Measurements from ENCODE around the gene GPNMB.
"Not testable (repeated sequence)": the region's sequence is repeated elsewhere in the genome, so short reads cannot be mapped to it uniquely, and the experiment has no call there.

The GPNMB gene

GRCh38 chr7:23246555-23246954 lies at the start of gene GPNMB:
Gene GPNMB (plus strand): TSS chr7:23246775. CDS start chr7:23246858, 83 bp downstream.
- H3K4me3 ChIP-seq (ENCODE audit: low read depth, low read length) = peak within 1 kb of the TSS; percentile 22
- in situ Hi-C loops (cut with HindIII; ENCODE audit: low sequenced_read_pairs) = no loop called here
- DNase-seq (ENCODE audit: low read depth) = peak; percentile 12
- TF ChIP-seq, protein P1, sequence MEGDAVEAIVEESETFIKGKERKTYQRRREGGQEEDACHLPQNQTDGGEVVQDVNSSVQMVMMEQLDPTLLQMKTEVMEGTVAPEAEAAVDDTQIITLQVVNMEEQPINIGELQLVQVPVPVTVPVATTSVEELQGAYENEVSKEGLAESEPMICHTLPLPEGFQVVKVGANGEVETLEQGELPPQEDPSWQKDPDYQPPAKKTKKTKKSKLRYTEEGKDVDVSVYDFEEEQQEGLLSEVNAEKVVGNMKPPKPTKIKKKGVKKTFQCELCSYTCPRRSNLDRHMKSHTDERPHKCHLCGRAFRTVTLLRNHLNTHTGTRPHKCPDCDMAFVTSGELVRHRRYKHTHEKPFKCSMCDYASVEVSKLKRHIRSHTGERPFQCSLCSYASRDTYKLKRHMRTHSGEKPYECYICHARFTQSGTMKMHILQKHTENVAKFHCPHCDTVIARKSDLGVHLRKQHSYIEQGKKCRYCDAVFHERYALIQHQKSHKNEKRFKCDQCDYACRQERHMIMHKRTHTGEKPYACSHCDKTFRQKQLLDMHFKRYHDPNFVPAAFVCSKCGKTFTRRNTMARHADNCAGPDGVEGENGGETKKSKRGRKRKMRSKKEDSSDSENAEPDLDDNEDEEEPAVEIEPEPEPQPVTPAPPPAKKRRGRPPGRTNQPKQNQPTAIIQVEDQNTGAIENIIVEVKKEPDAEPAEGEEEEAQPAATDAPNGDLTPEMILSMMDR (IDR thresholded peaks at IDR 0.05; ENCODE audit: low read depth, low read length, missing control alignments) = no peak

DNA sequence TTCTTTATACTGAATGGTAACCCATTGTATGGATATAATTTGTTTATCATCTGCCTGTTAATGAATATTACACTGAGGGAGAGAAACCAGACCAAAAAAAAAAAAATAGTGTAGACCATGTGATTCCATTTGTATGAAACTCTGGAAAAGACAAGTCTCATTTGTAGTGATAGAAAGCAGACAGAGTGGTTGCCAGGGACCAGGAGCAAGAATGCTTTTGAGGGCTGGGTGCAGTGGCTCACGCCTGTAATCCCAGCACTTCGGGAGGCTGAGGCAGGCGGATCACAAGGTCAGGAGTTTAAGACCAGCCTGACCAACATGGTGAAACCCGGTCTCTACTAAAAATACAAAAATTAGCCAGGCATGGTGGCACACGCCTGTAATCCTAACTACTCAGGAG lies 48.8 kb upstream of the GPNMB start:
- in situ Hi-C loops (cut with HindIII; ENCODE audit: low sequenced_read_pairs) = not testable (repeated sequence)

DNA sequence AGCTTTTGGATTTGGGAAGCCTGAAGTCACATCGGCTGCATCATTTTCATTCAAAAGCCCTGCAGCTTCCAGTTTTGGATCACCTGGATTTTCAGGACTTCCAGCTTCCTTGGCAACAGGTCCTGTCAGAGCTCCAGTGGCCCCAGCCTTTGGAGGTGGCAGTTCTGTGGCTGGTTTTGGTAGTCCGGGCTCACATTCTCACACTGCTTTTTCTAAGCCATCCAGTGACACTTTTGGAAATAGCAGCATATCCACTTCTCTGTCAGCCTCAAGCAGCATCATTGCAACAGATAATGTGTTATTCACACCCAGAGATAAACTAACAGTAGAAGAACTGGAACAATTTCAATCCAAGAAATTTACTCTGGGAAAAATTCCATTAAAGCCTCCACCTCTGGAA lies 46.2 kb upstream of the GPNMB start:
- DNase-seq (ENCODE audit: low read depth) = no peak

More for the DNA sequence above, 48.8 kb upstream of the GPNMB start:
- H3K4me3 ChIP-seq (ENCODE audit: low read depth, low read length); DNase-seq (ENCODE audit: low read depth): not testable (repeated sequence)

GRCh38 chr7:23204241-23204640 lies 42.3 kb upstream of the GPNMB start:
- no peak overlapping the region for H3K4me3 ChIP-seq (ENCODE audit: low read depth, low read length)
- TF ChIP-seq, protein P1 (IDR thresholded peaks at IDR 0.05; ENCODE audit: low read depth, low read length, missing control alignments) = no peak
- DNase-seq (ENCODE audit: low read depth) = no peak
- in situ Hi-C loops (cut with HindIII; ENCODE audit: low sequenced_read_pairs) = no loop called here

More for the DNA sequence above, 46.2 kb upstream of the GPNMB start:
- TF ChIP-seq, protein P1 (IDR thresholded peaks at IDR 0.05; ENCODE audit: low read depth, low read length, missing control alignments) = no peak
- in situ Hi-C loops (cut with HindIII; ENCODE audit: low sequenced_read_pairs) = no loop called here
- no peak overlapping the region for H3K4me3 ChIP-seq (ENCODE audit: low read depth, low read length)

- TF ChIP-seq, protein P1 (IDR thresholded peaks at IDR 0.05; ENCODE audit: low read depth, low read length, missing control alignments) = no peak
Measured at GRCh38 chr7:23205577-23205908, 41.0 kb upstream of the GPNMB start.

DNA sequence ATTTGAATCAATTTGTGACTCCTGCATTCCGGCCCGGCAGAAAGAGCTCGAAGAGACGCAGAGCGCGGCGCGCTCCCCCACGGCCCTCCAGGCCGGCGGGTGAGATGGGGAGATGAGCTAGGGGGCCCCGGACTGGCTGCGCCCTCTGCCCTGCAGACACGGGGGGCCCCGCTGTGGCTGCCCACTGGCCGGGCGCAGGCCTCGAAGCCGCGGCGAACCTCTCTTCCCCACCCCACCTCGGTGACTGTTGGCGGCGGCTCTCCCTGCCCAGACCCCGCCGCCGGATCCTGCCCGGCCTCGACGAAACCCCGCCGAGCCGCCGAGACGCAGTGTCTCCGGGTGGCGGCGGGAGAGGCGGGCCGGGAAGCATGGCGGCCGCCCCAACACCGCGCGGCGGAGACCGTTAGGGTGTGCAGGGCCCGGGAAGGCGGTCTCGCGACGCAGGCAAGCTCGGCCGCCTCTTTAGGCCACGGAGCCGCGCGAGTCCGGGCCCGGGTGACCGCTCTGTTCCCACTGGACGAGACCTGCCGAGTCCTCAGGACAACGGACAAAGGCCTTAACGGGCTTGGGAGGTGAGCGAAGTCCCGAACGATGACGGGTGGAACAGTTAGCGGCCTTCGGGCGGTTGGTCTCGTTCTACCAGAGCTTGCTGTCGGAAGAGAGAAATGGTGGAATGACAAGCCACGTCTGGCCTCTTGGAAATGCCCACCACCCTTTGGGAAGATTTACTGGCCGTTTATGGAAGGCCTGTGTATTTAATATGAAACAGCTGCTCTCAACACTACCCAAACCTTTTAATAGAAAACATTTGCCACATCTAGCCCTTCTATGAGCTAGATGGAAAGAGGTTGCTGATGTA lies 40.4 kb upstream of the GPNMB start:
- TF ChIP-seq, protein P1 (IDR thresholded peaks at IDR 0.05; ENCODE audit: low read depth, low read length, missing control alignments) = no peak
- DNase-seq (ENCODE audit: low read depth) = no peak
- peak overlapping the region; percentile 10 for H3K4me3 ChIP-seq (ENCODE audit: low read depth, low read length)
- in situ Hi-C loops (cut with HindIII; ENCODE audit: low sequenced_read_pairs) = no loop called here

More at GRCh38 chr7:23205577-23205908, 41.0 kb upstream of the GPNMB start:
- no peak for DNase-seq (ENCODE audit: low read depth)
- no peak overlapping the region for H3K4me3 ChIP-seq (ENCODE audit: low read depth, low read length)
- in situ Hi-C loops (cut with HindIII; ENCODE audit: low sequenced_read_pairs) = no loop called here

- DNase-seq (ENCODE audit: low read depth) = no peak
- TF ChIP-seq, protein P1 (IDR thresholded peaks at IDR 0.05; ENCODE audit: low read depth, low read length, missing control alignments) = no peak
- in situ Hi-C loops (cut with HindIII; ENCODE audit: low sequenced_read_pairs) = no loop called here
- no peak overlapping the region for H3K4me3 ChIP-seq (ENCODE audit: low read depth, low read length)
Measured at GRCh38 chr7:23207021-23207420, 39.6 kb upstream of the GPNMB start.

Measured in astrocyte of the cerebellum (primary cell).